ENCODE data around the gene ASH1L.
"Not testable (repeated sequence)": the region's sequence is repeated elsewhere in the genome, so short reads cannot be mapped to it uniquely, and the experiment has no call there.

ASH1L gene

GRCh38 chr1:155360051-155360450, 202.6 kb downstream of the ASH1L start:
- ChIA-PET POLR2A (interaction anchor here (0.7 kb wide), 1 partner anchor 706 kb away, joined by 3 read pairs; no protein-coding TSS in a partner anchor), CTCF (interaction anchor here (1.3 to 1.5 kb wide), 3 partner anchors 12 to 110 kb away, joined by 3 to 4 read pairs (median 4); no protein-coding TSS in a partner anchor)
- no peak for DNase-seq (ENCODE audit: extremely low spot score)
- no peak for TF ChIP-seq CTCF (IDR thresholded peaks at IDR 0.05; ENCODE audit: control extremely low read depth, extremely low read depth, low read depth, missing control alignments)

GRCh38 chr1:155352631-155353030, 210.0 kb downstream of the ASH1L start:
- CTCF ChIA-PET, result interaction anchor here (1.3 kb wide), 1 partner anchor 218 kb away, joined by 3 read pairs; no protein-coding TSS in a partner anchor
- TF ChIP-seq CTCF (IDR thresholded peaks at IDR 0.05; ENCODE audit: control extremely low read depth, extremely low read depth, low read depth, missing control alignments), result no peak
- DNase-seq (ENCODE audit: extremely low spot score), result no peak
- POLR2A ChIA-PET, result no interaction called here

GRCh38 chr1:155342842-155343241, 219.8 kb downstream of the ASH1L start:
- no peak for DNase-seq (ENCODE audit: extremely low spot score)
- no peak for TF ChIP-seq CTCF (IDR thresholded peaks at IDR 0.05; ENCODE audit: control extremely low read depth, extremely low read depth, low read depth, missing control alignments)
- ChIA-PET POLR2A (no interaction called here), CTCF (interaction anchor here (1.0 to 2.5 kb wide), 3 partner anchors 19 to 92 kb away, joined by 3 to 16 read pairs (median 3); partner anchors contain the start of gene FDPS)

GRCh38 chr1:155339515-155340097, 223.0 kb downstream of the ASH1L start:
- DNase-seq (ENCODE audit: extremely low spot score), result no peak
- ChIA-PET POLR2A (no interaction called here), CTCF (interaction anchor here (1.3 to 3.7 kb wide), 5 partner anchors 10 to 88 kb away, joined by 3 to 13 read pairs (median 5); partner anchors contain the start of gene HCN3)
- no peak for TF ChIP-seq CTCF (IDR thresholded peaks at IDR 0.05; ENCODE audit: control extremely low read depth, extremely low read depth, low read depth, missing control alignments)

GRCh38 chr1:155334962-155335361, 227.6 kb downstream of the ASH1L start:
- no peak for DNase-seq (ENCODE audit: extremely low spot score)
- TF ChIP-seq CTCF (IDR thresholded peaks at IDR 0.05; ENCODE audit: control extremely low read depth, extremely low read depth, low read depth, missing control alignments), result no peak
- ChIA-PET CTCF (interaction anchor here (0.9 to 2.0 kb wide), 3 partner anchors 11 to 169 kb away, joined by 4 to 5 read pairs (median 4); no protein-coding TSS in a partner anchor), POLR2A (interaction anchor here (0.6 kb wide), 1 partner anchor 505 kb away, joined by 5 read pairs; no protein-coding TSS in a partner anchor)

- CTCF ChIA-PET, result interaction anchor here (1.0 to 10.7 kb wide), 2 partner anchors 9 to 81 kb away, joined by 5 to 150 read pairs; no protein-coding TSS in a partner anchor
- POLR2A ChIA-PET, result no interaction called here
- no peak for DNase-seq (ENCODE audit: extremely low spot score)
- TF ChIP-seq CTCF (IDR thresholded peaks at IDR 0.05; ENCODE audit: control extremely low read depth, extremely low read depth, low read depth, missing control alignments), result no peak
Measured at GRCh38 chr1:155329980-155330598, 232.5 kb downstream of the ASH1L start.

GRCh38 chr1:155328856-155329255, 233.7 kb downstream of the ASH1L start:
- POLR2A ChIA-PET; DNase-seq (ENCODE audit: extremely low spot score): not testable (repeated sequence)
- CTCF ChIA-PET, result interaction anchor here (1.3 to 10.7 kb wide), 4 partner anchors 9 to 80 kb away, joined by 3 to 150 read pairs (median 4); partner anchors contain the start of gene FDPS
